IMR-90 (cell line): ENCODE results near the gene GGTLC2.

ENCODE experiments used
- BHLHE40 ChIP-seq: fragments of 150-350 bp; IDR thresholded peaks from 2 replicates; pipeline ENCODE4 v1.6.1; 2016; ENCODE audit warnings: mild to moderate bottlenecking, low read depth, low read length
- CEBPB ChIP-seq: IDR thresholded peaks from 2 replicates; pipeline ENCODE4 v1.6.1; 2012; ENCODE audit warnings: low read depth, low read length, improper control_type of control experiment
- CHD1 ChIP-seq: IDR thresholded peaks from 2 replicates; pipeline ENCODE4 v1.6.1; 2012; ENCODE audit warnings: low read depth, low read length, improper control_type of control experiment
- ELK1 ChIP-seq: fragments of 150-350 bp; IDR thresholded peaks from 2 replicates; pipeline ENCODE4 v1.6.1; 2016; ENCODE audit warnings: low read depth, mild to moderate bottlenecking, low read length, moderate library complexity, borderline replicate concordance
- MAZ ChIP-seq: IDR thresholded peaks from 2 replicates; pipeline ENCODE4 v1.6.1; 2012; ENCODE audit warnings: low read depth, mild to moderate bottlenecking, low read length, improper control_type of control experiment, moderate library complexity, borderline replicate concordance
- MXI1 ChIP-seq: IDR thresholded peaks from 2 replicates; pipeline ENCODE4 v1.6.1; 2012; ENCODE audit warnings: low read depth, mild to moderate bottlenecking, low read length, moderate library complexity, borderline replicate concordance
- POLR2A ChIP-seq: IDR thresholded peaks from 2 replicates; pipeline ENCODE4 v1.6.1; 2012; ENCODE audit warnings: mild to moderate bottlenecking, low read depth, low read length
- RAD21 ChIP-seq: IDR thresholded peaks from 2 replicates; pipeline ENCODE4 v1.6.1; 2012; ENCODE audit warnings: low read length, improper control_type of control experiment
- RCOR1 ChIP-seq: IDR thresholded peaks from 2 replicates; pipeline ENCODE4 v1.6.1; 2012; ENCODE audit warnings: mild to moderate bottlenecking, low read length, improper control_type of control experiment; ENCODE audit not compliant: insufficient replicate concordance
- RFX5 ChIP-seq: IDR thresholded peaks from 2 replicates; pipeline ENCODE4 v1.8.0; 2012; ENCODE audit warnings: low read depth, mild to moderate bottlenecking, low read length, moderate library complexity
- SMC3 ChIP-seq: fragments of 150-350 bp; IDR thresholded peaks from 2 replicates; pipeline ENCODE4 v1.6.1; 2016; ENCODE audit warnings: low read depth, mild to moderate bottlenecking, antibody characterized with exemption, low read length, moderate library complexity
- TF ChIP-seq, protein P1 (sequence below): conservative IDR thresholded peaks from 2 replicates; pipeline ENCODE4 v1.5.1; 2012; ENCODE audit warnings: mild to moderate bottlenecking, low read depth, low read length, improper control_type of control experiment

- TF ChIP-seq CEBPB (no peak), RAD21 (no peak), ELK1 (no peak), CHD1 (no peak), POLR2A (no peak), RCOR1 (no peak), MXI1 (no peak), SMC3 (no peak), RFX5 (no peak), BHLHE40 (no peak), MAZ (no peak)
- TF ChIP-seq, protein P1, sequence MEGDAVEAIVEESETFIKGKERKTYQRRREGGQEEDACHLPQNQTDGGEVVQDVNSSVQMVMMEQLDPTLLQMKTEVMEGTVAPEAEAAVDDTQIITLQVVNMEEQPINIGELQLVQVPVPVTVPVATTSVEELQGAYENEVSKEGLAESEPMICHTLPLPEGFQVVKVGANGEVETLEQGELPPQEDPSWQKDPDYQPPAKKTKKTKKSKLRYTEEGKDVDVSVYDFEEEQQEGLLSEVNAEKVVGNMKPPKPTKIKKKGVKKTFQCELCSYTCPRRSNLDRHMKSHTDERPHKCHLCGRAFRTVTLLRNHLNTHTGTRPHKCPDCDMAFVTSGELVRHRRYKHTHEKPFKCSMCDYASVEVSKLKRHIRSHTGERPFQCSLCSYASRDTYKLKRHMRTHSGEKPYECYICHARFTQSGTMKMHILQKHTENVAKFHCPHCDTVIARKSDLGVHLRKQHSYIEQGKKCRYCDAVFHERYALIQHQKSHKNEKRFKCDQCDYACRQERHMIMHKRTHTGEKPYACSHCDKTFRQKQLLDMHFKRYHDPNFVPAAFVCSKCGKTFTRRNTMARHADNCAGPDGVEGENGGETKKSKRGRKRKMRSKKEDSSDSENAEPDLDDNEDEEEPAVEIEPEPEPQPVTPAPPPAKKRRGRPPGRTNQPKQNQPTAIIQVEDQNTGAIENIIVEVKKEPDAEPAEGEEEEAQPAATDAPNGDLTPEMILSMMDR, result no peak
These were observed 26.0 kb upstream of the GGTLC2 start for GRCh38 chr22:22618448-22618847.
